GM06990 (cell line): Measurements from ENCODE around the gene DOK7.

Experiments
- DNase-seq: peaks from one replicate; pipeline ENCODE4 v3.0.0-alpha.2; 2011; ENCODE audit not compliant: insufficient read length; ENCODE audit errors: extremely low read depth
- H3K27me3 ChIP-seq: replicated peaks from 2 replicates; pipeline ENCODE4 v1.6.0; 2011; ENCODE audit warnings: low read length; ENCODE audit not compliant: control insufficient read depth, insufficient read depth
- H3K36me3 ChIP-seq: 2 replicates; pipeline ENCODE4 v1.5.1; 2011; ENCODE audit warnings: low read length; ENCODE audit not compliant: control insufficient read depth, insufficient read depth
- H3K4me3 ChIP-seq: replicated peaks from 2 replicates; pipeline ENCODE4 v1.5.1; 2011; ENCODE audit warnings: low read depth, mild to moderate bottlenecking, control low read depth, low read length
- TF ChIP-seq, protein P1 (sequence below): IDR thresholded peaks from 2 replicates; pipeline ENCODE4 v1.5.1; 2011; ENCODE audit warnings: low read length, control low read depth, mild to moderate bottlenecking, inconsistent platforms; ENCODE audit not compliant: insufficient read depth, poor library complexity, severe bottlenecking

The DOK7 gene

DNA sequence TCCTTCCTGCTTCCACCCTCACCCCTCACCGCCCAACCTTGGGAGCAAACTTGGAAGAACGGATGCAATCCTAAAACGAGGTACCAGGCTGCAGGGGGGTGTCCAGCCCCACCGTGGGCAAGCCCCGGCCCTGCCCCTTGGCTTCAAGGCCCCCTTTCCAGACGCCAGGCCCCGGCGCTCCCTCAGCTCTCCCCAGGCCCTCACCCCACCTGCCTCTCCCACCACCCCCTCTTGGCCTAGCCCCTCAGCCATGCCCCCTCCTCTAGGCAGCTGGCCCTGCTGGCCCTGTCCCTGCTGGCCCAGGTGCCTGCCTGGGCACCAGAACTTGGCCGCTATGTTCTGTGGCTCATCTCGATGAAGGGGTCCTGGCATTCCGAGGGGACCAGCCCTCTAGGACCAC, 35.3 kb downstream of the DOK7 start:
- no peak for DNase-seq
- Histone ChIP-seq H3K4me3 (no peak overlapping the region), H3K27me3 (no peaks in the 10 kb centered on the region), H3K36me3 (no peaks in the 10 kb centered on the region; the same call in none of the 2 replicates)
- TF ChIP-seq, protein P1, sequence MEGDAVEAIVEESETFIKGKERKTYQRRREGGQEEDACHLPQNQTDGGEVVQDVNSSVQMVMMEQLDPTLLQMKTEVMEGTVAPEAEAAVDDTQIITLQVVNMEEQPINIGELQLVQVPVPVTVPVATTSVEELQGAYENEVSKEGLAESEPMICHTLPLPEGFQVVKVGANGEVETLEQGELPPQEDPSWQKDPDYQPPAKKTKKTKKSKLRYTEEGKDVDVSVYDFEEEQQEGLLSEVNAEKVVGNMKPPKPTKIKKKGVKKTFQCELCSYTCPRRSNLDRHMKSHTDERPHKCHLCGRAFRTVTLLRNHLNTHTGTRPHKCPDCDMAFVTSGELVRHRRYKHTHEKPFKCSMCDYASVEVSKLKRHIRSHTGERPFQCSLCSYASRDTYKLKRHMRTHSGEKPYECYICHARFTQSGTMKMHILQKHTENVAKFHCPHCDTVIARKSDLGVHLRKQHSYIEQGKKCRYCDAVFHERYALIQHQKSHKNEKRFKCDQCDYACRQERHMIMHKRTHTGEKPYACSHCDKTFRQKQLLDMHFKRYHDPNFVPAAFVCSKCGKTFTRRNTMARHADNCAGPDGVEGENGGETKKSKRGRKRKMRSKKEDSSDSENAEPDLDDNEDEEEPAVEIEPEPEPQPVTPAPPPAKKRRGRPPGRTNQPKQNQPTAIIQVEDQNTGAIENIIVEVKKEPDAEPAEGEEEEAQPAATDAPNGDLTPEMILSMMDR, result no peak

GRCh38 chr4:3498901-3499510, 35.9 kb downstream of the DOK7 start:
- H3K4me3 ChIP-seq, result no peak overlapping the region
- peaks cover 2% of the 10 kb centered on the region for H3K36me3 ChIP-seq
- DNase-seq, result no peak
- no peaks in the 10 kb centered on the region for H3K27me3 ChIP-seq
- TF ChIP-seq, protein P1, result no peak

GRCh38 chr4:3499710-3500109, 36.6 kb downstream of the DOK7 start:
- DNase-seq, result no peak
- TF ChIP-seq, protein P1, result no peak
- peaks cover 2% of the 10 kb centered on the region for H3K36me3 ChIP-seq
- no peaks in the 10 kb centered on the region for H3K27me3 ChIP-seq
- H3K4me3 ChIP-seq, result no peak overlapping the region

DNA sequence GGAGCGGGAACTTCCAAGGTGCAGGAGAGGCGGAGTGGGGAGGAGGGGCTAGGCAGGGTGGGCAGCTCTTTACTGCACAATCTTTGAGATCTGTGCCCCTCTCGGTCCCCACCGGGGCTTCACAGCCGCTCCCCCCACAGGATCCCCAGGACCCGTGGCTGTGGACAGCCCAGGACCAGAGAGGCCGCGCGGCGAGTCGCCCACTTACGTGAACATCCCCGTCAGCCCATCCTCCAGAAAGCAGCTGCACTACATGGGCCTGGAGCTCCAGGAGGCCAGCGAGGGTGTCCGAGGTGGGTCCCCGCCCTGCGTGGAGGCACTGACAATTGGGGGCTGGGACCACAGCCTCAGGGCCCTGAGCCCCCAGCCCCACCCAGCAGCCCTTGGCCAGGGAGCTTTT, 37.0 kb downstream of the DOK7 start:
- Histone ChIP-seq H3K27me3 (no peaks in the 10 kb centered on the region), H3K36me3 (peaks cover 3% of the 10 kb centered on the region), H3K4me3 (no peak overlapping the region)
- no peak for DNase-seq
- TF ChIP-seq, protein P1, result no peak

GRCh38 chr4:3500634-3501101, 37.6 kb downstream of the DOK7 start:
- TF ChIP-seq, protein P1, result no peak
- Histone ChIP-seq H3K27me3 (no peaks in the 10 kb centered on the region), H3K4me3 (no peak overlapping the region), H3K36me3 (peaks cover 7% of the 10 kb centered on the region)
- no peak for DNase-seq
